ENCODE data around the gene LURAP1L.

DNA sequence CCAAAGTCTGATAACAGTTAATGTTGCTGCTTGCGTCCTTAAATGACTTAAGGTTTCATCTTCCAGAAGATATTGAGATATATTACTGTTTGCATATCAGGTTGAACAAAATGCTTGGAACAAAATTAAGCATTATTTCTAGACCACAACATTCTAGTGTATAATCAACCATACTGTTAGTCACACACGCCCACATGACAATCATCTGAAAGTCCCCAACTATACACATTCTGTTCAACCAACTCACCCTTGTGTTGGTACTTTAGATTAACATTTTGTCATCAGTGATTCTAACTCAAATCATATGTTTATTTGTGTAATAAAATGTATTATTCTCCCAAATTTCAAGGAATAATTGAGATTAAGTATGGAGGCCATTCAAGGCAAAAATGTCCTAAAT, 47.3 kb downstream of the LURAP1L start:
- TF ChIP-seq REST (IDR thresholded peaks at IDR 0.05; ENCODE audit: insufficient read depth in 1 of 2, low read depth in 2 of 2, low read length in 2 of 2) (no peak), TAF1 (IDR thresholded peaks at IDR 0.05; ENCODE audit: borderline replicate concordance, insufficient read depth, low read length) (no peak), POLR2AphosphoS5 (IDR thresholded peaks at IDR 0.05; ENCODE audit: low read depth, low read length) (no peak)

All from PFSK-1 (cell line).